ENCODE results near the gene EMC8. TPM values are rescaled to one million over a fixed set of nuclear protein-coding genes. Genes with fewer than 3 reads are reported as not detected.
"Not testable (repeated sequence)": the region's sequence is repeated elsewhere in the genome, so short reads cannot be mapped to it uniquely, and the experiment has no call there.

The EMC8 gene
- polyA plus RNA-seq, 3 donors: 28.4 to 31.4 (median 30.0) TPM

- DNase-seq (ENCODE audit: low read depth in 3 of 3, low spot score in 2 of 3): peak in 2 of 3 donors; percentile 31 to 65
These were observed 19.9 kb upstream of the EMC8 start for GRCh38 chr16:85819245-85819644.

DNA sequence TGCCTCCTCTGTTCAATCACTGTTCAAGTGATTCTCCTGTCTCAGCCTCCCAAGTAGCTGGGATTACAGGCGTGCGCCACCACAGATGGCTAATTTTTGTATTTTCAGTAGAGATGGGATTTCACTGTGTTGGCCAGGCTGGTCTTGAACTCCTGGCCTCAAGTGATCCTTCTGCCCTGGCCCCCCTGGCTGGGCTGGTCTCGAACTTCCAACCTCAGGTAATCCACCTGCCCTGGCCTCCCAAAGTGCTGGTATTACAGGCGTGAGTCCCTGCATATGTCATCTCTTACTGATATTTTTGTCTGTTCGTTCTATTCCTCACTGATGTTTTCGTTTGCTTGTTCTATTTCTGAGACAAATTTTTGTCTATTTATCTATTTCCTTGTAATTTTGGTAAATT lies 17.9 kb upstream of the EMC8 start:
- not testable (repeated sequence) for DNase-seq (ENCODE audit: low read depth in 3 of 3, low spot score in 2 of 3)

GRCh38 chr16:85816159-85816558 lies 16.8 kb upstream of the EMC8 start:
- DNase-seq (ENCODE audit: low read depth in 3 of 3, low spot score in 2 of 3): no peak

GRCh38 chr16:85812811-85813700 lies 13.7 kb upstream of the EMC8 start:
- no peak for DNase-seq (ENCODE audit: low read depth in 3 of 3, low spot score in 2 of 3)

- no peak for DNase-seq (ENCODE audit: low read depth in 3 of 3, low spot score in 2 of 3)
These were observed 12.9 kb upstream of the EMC8 start for GRCh38 chr16:85812031-85812807.

- DNase-seq (ENCODE audit: low read depth in 3 of 3, low spot score in 2 of 3): no peak
These were observed 11.4 kb upstream of the EMC8 start for GRCh38 chr16:85810742-85811115.

- DNase-seq (ENCODE audit: low read depth in 3 of 3, low spot score in 2 of 3): no peak
These were observed 10.9 kb upstream of the EMC8 start for GRCh38 chr16:85810097-85810741.

- no peak for DNase-seq (ENCODE audit: low read depth in 3 of 3, low spot score in 2 of 3)
These were observed 10.3 kb upstream of the EMC8 start for GRCh38 chr16:85809645-85810044.

DNA sequence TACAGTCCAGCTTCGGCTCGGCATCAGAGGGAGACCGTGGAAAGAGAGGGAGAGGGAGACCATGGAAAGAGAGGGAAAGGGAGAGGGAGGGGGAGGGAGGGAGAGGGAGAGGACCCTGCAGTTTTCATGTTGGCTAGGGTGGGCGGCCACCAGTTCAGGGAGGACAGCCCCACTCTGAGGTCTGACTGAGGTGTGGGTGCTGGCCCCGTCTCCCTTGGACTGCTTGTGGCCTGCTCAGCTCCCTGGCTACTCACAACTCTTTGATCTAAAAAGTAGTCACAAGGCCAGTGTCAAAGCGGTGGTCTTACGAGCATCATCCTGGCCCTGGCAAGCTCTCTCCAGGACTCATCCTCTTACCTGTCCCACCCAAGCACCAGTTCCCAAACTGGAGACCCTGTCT lies 9.6 kb upstream of the EMC8 start:
- DNase-seq (ENCODE audit: low read depth in 3 of 3, low spot score in 2 of 3): no peak

- DNase-seq (ENCODE audit: low read depth in 3 of 3, low spot score in 2 of 3): not testable (repeated sequence)
These were observed 8.8 kb upstream of the EMC8 start for GRCh38 chr16:85808104-85808503.

GRCh38 chr16:85807340-85807739 lies 8.0 kb upstream of the EMC8 start:
- not testable (repeated sequence) for DNase-seq (ENCODE audit: low read depth in 3 of 3, low spot score in 2 of 3)

GRCh38 chr16:85806539-85806938 lies 7.2 kb upstream of the EMC8 start:
- DNase-seq (ENCODE audit: low read depth in 3 of 3, low spot score in 2 of 3): no peak

DNA sequence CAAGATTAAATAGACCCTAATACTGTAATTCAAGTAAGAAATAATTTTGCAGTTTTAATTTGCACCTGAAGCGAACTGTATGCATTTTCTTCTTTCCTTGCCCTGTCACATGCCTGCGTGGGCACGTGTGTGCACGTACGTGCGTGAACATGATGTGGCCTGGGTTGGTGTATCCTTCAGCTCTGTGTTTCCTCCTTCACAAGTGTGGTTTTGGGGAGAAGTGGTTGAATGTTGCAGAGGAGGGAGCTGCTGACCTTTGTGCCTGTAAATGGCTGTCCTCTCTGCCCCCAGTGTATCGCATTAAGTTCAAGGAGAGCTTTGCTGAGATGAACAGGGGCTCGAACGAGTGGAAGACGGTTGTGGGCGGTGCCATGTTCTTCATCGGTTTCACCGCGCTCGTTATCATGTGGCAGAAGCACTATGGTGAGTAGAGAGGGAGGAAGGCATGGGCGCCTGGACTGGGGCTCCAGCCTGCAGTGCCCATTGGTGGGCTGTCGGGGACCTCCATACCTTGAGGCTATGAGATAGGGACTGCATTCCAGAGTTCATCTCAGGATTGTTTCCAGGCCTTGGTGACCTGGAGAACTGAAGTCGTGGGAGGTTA lies 6.2 kb upstream of the EMC8 start:
- no peak for DNase-seq (ENCODE audit: low read depth in 3 of 3, low spot score in 2 of 3)

DNA sequence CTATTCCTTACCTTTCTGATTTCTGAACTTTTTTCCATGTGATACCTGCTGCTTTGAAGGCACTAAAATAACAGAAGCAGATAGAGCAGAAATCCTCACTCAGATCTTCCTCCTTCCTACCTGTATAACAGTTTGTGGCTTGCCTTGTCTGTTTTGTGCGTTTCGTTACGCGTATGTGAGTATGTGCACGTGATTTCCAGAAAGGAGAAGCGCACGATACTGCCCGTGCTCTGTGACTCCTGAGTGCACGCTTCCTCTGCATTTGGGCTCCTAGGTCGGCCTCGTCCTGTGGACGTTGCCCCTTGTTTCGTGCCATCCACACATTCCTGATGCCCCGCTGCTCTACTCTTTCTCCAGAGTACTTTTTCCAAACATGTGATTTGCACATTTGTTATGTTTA lies 4.2 kb upstream of the EMC8 start:
- DNase-seq (ENCODE audit: low read depth in 3 of 3, low spot score in 2 of 3): no peak

DNA sequence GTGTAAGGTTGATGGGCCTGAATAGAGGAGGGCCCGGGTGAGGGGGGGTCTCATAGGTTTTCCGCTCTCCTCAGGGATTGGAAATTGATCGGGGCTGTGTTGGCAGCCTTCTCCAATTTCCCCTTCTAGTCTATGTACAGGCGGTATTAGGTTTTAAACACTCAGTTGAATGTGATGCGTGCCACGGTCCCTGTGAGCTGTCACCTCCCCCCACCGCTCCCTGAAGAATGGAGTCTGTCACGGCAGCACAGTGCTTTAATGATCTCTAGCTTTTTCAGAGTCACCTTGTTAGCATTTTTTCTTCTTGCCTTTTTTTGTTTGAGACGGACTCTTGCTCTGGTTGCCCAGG lies 951 bp upstream of the EMC8 start:
- DNase-seq (ENCODE audit: low read depth in 3 of 3, low spot score in 2 of 3): no peak

- DNase-seq (ENCODE audit: low read depth in 3 of 3, low spot score in 2 of 3): no peak
These were observed 345 bp downstream of the EMC8 start for GRCh38 chr16:85798901-85799496.

GRCh38 chr16:85798283-85798776 lies 1.0 kb downstream of the EMC8 start:
- DNase-seq (ENCODE audit: low read depth in 3 of 3, low spot score in 2 of 3): no peak

DNA sequence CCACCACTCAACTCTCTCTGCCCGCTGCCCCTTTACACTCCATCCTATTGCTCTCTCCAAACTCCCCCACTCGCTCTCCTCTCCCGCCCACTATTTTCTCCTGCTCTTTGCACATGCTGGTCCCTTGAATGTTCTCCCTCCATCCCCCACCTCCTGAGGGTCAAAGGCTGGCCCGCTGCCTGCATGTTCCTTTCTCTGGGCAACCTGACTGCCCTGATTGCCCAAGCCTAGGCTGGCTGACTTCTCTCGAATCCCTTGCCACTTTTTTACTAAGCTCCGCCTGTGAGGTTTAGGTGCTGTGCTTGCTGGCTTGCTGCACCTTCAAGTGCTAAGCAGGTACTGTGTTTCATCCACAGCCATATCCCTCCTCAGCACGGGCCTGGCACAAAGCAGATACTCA lies 2.7 kb downstream of the EMC8 start:
- DNase-seq (ENCODE audit: low read depth in 3 of 3, low spot score in 2 of 3): no peak

DNA sequence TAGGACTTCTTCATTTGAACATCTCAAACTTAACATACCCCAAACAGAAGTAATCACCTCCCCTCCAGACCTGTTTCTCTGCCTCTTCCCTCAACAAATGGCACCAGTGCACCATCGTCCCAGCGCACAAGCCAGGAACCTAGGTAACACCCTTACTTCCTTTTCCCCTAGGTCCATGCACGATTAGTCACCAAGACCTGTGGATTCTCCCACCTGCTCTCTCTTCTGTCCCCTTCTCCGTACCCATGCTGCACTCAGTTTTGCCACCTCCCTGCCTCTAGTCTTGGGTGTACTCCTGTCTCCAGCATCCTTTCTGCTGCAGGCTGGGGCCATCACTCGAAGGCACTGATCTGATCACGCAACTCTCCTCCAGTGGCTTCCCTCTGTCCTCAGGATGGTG lies 3.2 kb downstream of the EMC8 start:
- no peak for DNase-seq (ENCODE audit: low read depth in 3 of 3, low spot score in 2 of 3)

- DNase-seq (ENCODE audit: low read depth in 3 of 3, low spot score in 2 of 3): no peak
These were observed 4.6 kb downstream of the EMC8 start for GRCh38 chr16:85794696-85795095.

Data from right renal cortex interstitium (tissue), 3 donors.